Mucosa of descending colon (tissue), 3 donors: Measurements from ENCODE around the gene ACBD3. TPM values are rescaled to one million over a fixed set of nuclear protein-coding genes. Genes with fewer than 3 reads are reported as not detected.

Experiments
- ATAC-seq: fragments of 200-7000 bp; cut with Tn5 transposase; one replicate; pipeline ENCODE4 v1.9.1; 2020; ENCODE audit warnings: mild to moderate bottlenecking, moderate library complexity
- DNase-seq, 3 donors: peaks; one replicate each; pipeline ENCODE4 v3.0.0-alpha.2; 2020
- H3K36me3 ChIP-seq: fragments of 200-600 bp; one replicate; pipeline ENCODE4 v1.8.0; 2021; ENCODE audit warnings: low read depth, mild to moderate bottlenecking
- H3K4me1 ChIP-seq: fragments of 200-600 bp; one replicate; pipeline ENCODE4 v1.8.0; 2021; ENCODE audit warnings: low read depth, mild to moderate bottlenecking
- H3K4me3 ChIP-seq: fragments of 200-600 bp; one replicate; pipeline ENCODE4 v1.8.0; 2021; ENCODE audit warnings: mild to moderate bottlenecking
- H3K9me3 ChIP-seq: fragments of 200-600 bp; one replicate; pipeline ENCODE4 v1.8.0; 2021; ENCODE audit warnings: mild to moderate bottlenecking
- intact Hi-C, 2 donors: fragments of 100-400 bp; cut with DNase I in 1 of 2; cut with micrococcal nuclease in 1 of 2; formaldehyde crosslinking; loops; one replicate each; pipeline versions ENCODE4 v1.11.0 to v1.11.1; 2022; cut with DNase I, micrococcal nuclease
- total RNA-seq, 3 donors: library from RNA; stranded (reverse); fragmentation: NEBNext Ultra II Directional in 2 of 3; extraction: Animal tissue kit (Norgen Biotek cat#: 25700) in 2 of 3; gene quantifications; one replicate each; pipeline versions ENCODE4 v1.2.1 to v1.2.4, GENCODE V29; 2021 to 2023
- TF ChIP-seq, protein P1 (sequence below): fragments of 200-600 bp; IDR thresholded peaks from one replicate; pipeline ENCODE4 v1.8.0; 2022; ENCODE audit warnings: antibody characterized with exemption, mild to moderate bottlenecking
- donor health status: DM: no; HTN: no; CAD: no; lungs with moderate emphysema.
- donor health status: DM: no; HTN: no; CAD: no.
- donor health status: DM: no; HTN: yes; CAD: no.

The ACBD3 gene
- total RNA-seq, 3 donors from 2014 or later: 36.6 to 49.9 (median 48.0) TPM

DNA sequence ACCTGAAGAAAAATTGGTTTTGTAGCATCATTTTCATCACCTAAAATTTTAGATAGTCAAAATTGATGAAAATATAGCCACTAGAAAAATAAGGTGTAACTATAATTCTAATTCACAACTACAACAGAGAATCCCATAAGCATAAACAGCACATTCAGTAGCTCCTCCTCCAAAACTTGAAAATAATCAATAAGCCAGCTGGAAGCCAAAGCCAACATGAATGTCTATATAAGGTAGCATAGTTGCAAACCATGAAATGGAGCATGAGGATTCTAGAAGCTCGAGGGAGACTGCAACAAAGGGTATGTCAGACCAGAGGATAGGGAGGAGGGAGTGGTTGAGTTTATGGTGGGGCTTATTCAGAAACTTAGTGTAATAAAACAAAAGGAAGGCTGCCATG, 22.4 kb downstream of the ACBD3 start:
- TF ChIP-seq, protein P1, sequence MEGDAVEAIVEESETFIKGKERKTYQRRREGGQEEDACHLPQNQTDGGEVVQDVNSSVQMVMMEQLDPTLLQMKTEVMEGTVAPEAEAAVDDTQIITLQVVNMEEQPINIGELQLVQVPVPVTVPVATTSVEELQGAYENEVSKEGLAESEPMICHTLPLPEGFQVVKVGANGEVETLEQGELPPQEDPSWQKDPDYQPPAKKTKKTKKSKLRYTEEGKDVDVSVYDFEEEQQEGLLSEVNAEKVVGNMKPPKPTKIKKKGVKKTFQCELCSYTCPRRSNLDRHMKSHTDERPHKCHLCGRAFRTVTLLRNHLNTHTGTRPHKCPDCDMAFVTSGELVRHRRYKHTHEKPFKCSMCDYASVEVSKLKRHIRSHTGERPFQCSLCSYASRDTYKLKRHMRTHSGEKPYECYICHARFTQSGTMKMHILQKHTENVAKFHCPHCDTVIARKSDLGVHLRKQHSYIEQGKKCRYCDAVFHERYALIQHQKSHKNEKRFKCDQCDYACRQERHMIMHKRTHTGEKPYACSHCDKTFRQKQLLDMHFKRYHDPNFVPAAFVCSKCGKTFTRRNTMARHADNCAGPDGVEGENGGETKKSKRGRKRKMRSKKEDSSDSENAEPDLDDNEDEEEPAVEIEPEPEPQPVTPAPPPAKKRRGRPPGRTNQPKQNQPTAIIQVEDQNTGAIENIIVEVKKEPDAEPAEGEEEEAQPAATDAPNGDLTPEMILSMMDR: no peak
- Histone ChIP-seq H3K4me1 (no peaks in the 10 kb centered on the region), H3K9me3 (no peaks in the 10 kb centered on the region), H3K36me3 (peaks cover 9% of the 10 kb centered on the region), H3K4me3 (no peak overlapping the region)
- ATAC-seq: no peak
- intact Hi-C loops: no loop called here
- no peak for DNase-seq

DNA sequence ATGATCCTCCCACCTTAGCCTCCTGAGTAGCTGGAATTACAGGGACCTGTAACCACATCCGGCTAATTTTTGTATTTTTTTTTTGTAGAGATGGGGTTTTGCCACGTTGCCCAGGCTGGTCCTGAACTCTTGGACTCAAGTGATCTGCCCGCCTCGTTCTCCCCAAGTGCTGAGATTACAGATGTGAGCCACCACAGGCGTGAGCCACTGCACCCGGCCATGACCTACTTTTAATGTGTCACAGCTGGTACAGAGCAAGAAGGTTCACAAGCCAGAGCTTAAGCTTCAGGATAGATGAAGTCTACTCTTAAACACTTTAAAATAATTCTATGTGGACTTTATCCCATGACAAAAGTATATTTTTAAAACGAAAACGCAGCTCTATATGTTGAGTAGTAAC, 23.6 kb downstream of the ACBD3 start:
- no peak for ATAC-seq
- H3K36me3 ChIP-seq: peaks cover 13% of the 10 kb centered on the region
- no peak for DNase-seq

DNA sequence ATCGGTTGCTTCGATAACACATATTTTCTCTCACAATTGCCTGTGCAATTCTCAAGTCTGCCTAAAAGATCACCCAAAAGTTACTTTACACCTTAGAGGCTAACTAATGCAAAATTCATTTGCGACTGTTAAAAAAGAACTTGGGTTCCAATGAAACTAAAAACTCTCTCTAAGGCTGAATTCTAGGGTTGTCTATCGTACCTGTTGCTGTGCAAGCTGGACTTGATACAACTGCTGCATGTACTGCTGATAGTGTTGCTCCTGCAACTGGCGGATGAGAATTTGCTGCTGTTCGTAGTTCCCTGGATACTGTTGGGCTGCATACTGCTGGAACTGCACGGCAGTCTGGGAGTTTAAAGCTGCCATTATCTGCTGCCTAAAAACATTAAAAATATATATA, 27.6 kb downstream of the ACBD3 start:
- Histone ChIP-seq H3K4me3 (no peak overlapping the region), H3K9me3 (no peaks in the 10 kb centered on the region), H3K36me3 (peaks cover 13% of the 10 kb centered on the region), H3K4me1 (no peaks in the 10 kb centered on the region)
- intact Hi-C loops: no loop called here
- TF ChIP-seq, protein P1: no peak
- ATAC-seq (no peak), DNase-seq (no peak)

More for the DNA sequence above, 23.6 kb downstream of the ACBD3 start:
- TF ChIP-seq, protein P1: no peak
- Histone ChIP-seq H3K4me3 (no peak overlapping the region), H3K9me3 (no peaks in the 10 kb centered on the region), H3K4me1 (no peaks in the 10 kb centered on the region)
- intact Hi-C loops: no loop called here

DNA sequence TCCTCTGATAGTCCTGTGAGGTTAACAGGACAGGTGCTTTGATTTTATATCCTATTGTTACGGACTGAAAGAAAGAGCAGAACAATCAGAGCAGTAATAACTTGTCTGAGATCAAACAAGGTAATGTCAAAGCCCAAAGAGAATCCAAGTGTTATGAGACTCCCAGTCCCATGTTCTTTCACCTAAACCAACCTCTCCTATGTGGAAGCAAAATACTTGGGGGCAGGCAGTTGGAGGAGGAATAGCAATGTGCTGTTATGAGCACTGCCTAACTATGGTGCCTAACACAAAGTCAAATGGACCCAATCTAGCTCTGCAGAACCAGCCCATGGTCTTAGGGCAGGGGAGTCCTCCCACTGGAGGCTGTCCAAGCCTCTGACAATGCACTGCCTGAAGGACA, 28.1 kb downstream of the ACBD3 start:
- Histone ChIP-seq H3K36me3 (peaks cover 17% of the 10 kb centered on the region), H3K4me3 (no peak overlapping the region), H3K9me3 (no peaks in the 10 kb centered on the region), H3K4me1 (no peaks in the 10 kb centered on the region)
- ATAC-seq (peak; percentile 23), DNase-seq (no peak)
- TF ChIP-seq, protein P1: no peak
- intact Hi-C loops: no loop called here

GRCh38 chr1:226157761-226158316, 28.7 kb downstream of the ACBD3 start:
- intact Hi-C loops: no loop called here
- Histone ChIP-seq H3K4me3 (no peak overlapping the region), H3K36me3 (peaks cover 18% of the 10 kb centered on the region), H3K9me3 (no peaks in the 10 kb centered on the region), H3K4me1 (no peaks in the 10 kb centered on the region)
- DNase-seq (no peak), ATAC-seq (no peak)
- TF ChIP-seq, protein P1: no peak

- DNase-seq (no peak), ATAC-seq (no peak)
- H3K4me3 ChIP-seq: no peak overlapping the region
- H3K9me3 ChIP-seq: no peaks in the 10 kb centered on the region
- TF ChIP-seq, protein P1: no peak
- intact Hi-C loops: no loop called here
- no peaks in the 10 kb centered on the region for H3K4me1 ChIP-seq
- H3K36me3 ChIP-seq: peaks cover 13% of the 10 kb centered on the region
Measured at GRCh38 chr1:226154593-226154992, 31.9 kb downstream of the ACBD3 start.
